Dermis blood vessel endothelial cell (primary cell): ENCODE data around the gene TWIST1. TPM values are rescaled to one million over a fixed set of nuclear protein-coding genes. Genes with fewer than 3 reads are reported as not detected.

Experiments
- DNase-seq: peaks from one replicate; pipeline ENCODE4 v3.0.0; 2010
- total RNA-seq: library from RNA; depleted of rRNA; stranded (reverse); fragments of >200 nt; gene quantifications from 2 replicates; pipeline ENCODE4 v1.2.3, GENCODE V29; 2014

The TWIST1 gene
- total RNA-seq, 1 donor from 2014 or later = not detected

DNA sequence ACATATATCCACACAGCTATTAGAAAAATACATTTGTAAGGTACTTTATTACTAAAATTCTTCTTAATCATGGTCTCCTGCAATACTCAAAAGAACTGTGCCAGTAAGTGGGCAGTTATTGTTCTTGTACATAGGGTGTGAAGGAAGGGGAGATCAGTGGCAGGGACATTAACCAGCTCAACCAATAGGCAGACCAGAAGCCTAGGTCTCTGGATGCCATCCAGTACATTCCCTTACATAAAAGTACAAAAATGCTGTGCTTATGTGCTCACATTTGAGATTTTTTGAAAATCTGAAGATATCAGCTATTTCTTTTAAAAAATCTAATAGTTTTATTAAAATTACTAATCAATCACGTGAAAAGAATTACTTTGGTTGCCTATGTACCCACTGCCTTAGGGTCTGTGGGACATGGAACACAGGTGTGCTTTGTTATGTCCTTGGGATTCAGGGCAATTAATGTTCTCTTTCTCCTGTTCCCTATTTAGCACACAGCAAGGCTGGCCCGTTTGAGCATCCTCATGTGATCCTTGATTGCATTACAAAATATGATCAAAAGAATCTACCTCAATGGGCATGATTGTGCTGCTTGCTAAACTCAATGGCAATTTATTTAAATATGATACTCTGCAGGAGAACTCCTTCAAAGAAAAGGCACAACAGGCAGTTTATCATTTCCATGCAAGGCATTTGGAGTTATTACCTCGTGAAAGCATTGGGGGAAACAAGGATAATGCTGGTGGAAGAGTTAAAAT, 22.7 kb downstream of the TWIST1 start:
- DNase-seq = no peak

DNA sequence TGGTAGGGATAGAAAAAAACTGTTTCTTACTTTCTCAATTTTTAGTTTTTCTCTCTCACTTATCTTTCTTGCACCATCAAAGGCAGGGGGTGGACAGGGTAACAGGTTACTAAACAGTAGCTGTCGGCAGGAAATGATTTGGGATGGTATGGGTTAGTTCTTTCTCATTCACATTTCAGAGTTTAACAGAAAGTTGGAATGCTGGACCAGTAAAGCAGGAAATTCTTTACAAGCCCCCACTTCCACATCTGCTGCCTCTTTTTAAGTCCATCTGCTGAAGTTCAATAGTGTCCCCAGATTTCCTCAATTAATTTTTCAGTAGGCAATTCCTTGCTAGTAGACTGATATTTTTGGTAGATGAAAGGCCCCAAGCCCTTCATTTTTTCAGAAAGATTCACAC, 23.3 kb downstream of the TWIST1 start:
- no peak for DNase-seq

DNA sequence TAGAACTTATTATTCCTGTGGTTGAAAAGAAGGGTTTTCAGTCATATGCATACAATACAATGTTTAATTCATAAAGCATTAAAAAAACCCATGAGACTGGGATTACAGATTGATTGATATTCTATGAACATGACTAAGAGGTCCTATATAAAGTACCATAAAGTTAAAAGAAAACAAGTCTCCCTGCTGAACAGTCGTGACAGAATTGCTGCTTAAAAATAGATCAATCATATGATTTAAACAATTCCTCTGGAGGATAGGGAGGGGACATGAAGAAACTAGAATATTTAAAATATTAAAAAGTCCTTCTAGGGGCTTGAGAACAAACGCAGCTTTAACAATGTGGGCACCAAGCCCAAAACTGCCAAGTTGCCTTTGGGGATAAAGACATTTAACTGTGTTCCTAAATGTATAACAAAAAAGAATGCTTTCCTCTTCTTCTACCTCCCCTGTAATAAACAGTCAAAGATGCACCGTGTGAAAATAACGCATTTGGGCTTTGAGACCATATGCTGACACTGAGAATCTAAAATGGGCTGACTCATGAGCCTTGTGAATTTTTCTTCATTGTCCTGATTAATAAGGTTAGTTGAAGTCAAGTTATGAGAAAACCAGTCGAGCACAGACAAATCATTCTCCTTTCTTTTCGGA, 25.8 kb downstream of the TWIST1 start:
- no peak for DNase-seq

DNA sequence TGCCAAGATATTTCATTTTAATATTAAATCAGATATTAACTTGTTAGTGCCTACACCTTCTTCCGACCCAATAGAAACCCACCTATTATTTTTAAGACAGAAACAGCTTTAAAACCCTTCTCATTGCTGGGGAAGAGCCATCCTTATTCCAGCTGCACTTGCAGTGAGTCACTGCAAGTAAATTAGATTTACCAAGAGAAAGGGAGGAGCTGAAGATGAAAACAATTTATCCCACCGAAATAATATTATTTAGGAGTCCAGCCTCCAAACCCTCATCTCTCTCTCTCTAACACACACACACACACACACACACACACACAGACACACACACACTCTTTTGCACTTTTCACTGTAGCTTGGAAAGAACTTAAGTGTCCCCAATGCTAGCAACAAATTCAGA, 26.9 kb downstream of the TWIST1 start:
- no peak for DNase-seq

DNA sequence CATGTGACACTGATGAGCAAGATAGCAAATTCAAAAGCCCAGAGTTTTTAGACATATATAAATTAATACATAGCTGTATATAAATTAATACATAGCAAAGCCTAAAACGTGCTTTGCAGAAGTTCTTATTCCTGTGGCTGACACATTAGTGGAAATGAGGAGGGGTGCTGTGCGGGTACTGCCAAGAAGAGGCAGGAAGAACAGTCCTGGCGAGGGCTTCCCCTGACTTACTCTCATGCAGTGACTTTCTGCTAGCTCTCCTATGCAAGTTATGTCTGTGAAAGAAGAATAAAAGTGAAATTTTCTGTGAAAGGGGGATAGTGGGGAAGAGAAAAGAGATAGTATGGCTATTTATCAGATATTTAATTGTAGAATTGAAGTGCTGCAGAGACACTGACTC, 27.6 kb downstream of the TWIST1 start:
- DNase-seq = no peak

DNA sequence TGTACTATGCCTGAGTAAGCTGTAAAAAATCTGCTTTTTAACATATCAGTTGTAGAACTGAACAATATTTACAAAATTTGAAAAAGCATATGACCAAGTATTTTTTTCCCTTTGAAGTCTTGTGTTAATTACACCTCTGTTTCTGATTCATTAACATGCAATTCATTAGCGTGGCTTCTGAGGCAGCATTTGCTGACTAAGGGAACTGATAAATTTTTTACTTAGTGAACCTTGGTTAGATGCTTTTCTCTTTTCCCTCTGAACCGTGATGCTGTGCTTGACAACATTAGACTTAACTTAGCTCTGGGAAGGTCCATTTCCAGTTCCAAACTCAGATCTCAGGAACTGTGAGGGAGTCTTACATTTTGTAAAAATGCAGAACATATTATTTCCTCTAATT, 28.1 kb downstream of the TWIST1 start:
- DNase-seq = no peak

DNA sequence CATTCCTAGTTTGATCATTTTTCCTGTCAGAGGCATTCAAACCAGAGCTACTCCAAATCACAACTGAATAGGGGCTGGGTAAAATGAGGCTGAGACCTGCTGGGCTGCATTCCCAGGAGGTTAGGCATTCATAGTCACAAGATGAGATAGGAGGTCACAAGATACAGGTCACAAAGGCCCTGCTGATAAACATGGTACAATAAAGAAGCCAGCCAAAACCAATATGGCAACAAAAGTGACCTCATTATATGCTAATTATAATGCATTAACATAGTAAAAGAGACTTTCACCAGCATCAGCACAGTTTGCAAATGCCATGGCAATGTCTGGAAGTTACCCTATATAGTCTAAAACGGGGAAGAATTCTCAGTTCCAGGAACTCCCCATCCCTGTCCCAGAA, 37.3 kb downstream of the TWIST1 start:
- no peak for DNase-seq

DNA sequence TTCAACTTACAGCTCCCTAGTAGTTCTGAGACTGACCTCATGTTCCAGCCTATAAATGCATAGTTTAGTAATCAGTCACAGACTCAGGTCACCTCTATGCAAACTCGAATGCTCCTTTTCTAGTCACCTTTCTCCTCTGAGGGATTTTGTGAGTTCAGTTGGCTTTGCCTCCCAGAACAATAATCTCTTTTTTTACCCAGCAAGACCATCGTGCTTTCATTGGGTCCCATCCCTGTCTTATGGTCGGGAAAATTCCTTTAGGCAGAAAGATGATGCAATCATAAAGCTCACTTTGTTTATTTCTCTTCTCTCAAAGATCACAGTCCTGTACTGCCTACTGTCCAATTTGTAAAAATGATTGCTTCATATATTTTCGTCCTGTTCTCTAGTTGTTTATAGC, 38.4 kb downstream of the TWIST1 start:
- no peak for DNase-seq

DNA sequence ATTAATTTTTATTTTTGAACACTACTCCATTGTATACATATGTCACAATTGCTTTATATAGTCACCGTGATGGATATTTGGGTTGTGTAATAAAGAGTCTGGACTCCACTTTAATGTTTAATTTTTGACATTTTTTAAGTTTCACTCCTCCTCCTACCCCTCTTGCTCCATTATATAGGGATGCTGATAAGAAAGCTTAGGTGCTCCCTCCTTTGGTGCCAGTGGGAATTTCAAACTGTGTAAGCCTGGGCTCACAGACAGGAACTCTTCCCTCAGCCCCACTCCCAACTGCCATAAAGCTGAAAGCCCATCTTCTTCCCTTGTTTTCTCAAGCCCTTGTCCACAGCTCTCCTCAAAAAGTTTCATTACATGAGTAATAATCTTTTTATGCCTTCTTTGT, 47.6 kb downstream of the TWIST1 start:
- no peak for DNase-seq

DNA sequence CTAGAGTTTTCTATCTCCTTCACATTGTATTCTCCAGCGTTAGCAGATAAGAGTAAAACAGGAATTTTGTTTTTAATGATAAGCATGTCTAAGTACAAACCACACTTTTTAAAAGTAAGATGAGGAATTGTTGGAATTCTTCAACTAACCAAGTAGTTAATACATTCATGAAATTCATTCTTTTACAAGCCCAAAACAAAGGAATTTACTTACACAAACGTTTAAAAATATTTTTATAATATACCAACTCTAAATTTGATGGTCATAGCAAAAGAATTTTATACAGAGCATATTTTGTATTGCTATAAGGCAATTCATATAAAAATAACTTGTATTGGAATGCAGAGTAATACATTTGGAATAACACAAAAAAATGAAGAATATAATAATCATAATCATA, 51.3 kb downstream of the TWIST1 start:
- DNase-seq = no peak

Other genes starting within 250 kb of the TWIST1 start
- not detected in 2 replicates for gene FERD3L, start 27.8 kb upstream of the TWIST1 start, total RNA-seq